Measurements from ENCODE around the gene MED26.

The MED26 gene

DNA sequence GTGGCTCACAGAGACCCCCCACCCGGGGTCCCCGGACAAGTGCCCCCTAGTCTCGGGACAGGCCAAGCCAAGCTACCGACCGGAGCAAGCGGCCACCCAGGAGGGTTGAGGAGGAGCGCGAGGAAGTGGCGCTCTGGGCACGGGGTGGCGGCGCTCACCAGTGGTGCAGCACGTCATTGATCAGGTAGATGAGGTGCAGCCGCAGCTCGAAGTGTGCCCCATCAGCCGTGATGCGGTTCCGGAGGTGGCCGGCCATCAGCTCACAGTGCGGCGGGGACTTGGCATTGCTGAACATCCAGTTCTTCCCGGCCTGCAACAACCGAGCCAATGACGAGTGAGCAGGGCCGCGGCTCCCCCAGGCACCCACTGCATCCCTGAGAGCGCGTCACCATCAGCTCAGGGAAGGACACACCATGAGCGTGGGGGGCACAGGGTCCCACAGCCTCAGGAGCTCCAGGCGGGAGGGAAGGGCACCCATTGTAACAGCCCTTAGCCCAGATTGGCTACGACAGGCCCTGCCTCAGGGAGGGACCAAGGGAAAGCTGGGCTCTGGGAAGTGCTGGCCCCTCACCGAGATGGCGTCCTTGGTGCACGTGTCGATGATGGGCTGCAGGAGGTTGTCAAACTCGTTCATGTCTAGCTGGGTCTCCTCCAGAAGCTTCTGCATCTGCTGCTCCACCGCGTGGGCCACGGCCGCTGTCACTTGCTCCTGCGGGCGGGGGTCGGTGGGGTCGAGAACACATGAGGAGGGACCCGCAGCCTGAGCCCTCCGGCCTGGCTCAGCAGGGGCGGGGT, 95.4 kb downstream of the MED26 start:
- no peak for DNase-seq

DNA sequence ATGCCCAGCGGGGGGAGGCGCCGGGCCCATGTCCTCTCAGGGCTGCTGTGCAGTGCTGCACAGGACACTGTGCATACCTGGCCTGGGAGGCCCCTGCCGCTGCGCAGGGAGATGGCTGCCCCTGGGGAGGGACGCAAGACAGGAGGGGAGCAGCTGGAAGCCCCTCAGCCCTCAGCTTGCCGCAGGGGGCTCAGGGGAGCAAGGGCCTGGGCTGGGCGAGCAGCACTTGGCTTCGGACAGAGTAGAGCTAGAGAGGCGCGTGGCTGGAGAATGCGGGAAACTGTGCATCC, 96.7 kb downstream of the MED26 start:
- DNase-seq = no peak

DNA sequence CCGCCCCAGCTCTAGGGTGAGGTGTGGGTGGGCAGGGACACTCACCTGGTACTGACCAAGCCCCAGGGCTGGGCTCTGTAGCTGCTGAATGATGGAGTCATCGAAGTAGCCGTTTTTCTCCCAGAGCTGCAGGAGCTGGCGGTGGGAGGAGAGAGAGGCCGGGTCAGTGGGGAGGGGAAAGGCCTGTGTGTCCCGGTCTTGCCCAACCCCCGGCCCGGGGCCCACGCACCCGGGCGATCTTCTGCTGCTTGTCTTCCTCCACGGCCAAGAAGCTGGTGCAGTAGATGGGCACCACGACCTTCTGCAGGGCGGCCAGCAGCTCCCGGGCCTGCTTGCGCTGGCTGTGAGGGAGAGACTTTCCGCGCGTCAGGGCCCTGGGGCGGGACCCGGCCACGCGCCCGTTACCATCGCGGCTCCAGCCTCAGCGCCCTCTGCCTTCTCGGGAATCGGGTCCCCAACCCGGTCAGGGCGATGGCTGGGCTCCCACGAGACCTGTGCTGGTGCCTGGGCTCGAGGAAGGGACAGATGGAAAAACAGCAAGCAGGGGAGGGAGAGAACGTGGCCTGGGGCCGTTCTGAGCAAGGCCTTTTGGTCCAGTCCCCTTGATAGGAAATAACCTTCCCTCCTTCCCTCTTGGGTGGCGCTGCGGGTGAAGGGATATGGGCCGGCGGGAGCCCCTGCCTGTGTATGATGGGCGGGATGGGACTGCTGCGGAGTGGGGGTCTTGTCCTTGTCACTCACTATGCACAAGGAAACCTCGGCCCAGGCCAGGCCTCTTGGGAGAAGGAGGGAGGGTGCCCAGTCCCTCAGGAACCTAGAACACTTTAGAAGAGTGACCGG, 97.2 kb downstream of the MED26 start:
- no peak for DNase-seq

GRCh38 chr19:16529466-16530144, 98.4 kb downstream of the MED26 start:
- no peak for DNase-seq

DNA sequence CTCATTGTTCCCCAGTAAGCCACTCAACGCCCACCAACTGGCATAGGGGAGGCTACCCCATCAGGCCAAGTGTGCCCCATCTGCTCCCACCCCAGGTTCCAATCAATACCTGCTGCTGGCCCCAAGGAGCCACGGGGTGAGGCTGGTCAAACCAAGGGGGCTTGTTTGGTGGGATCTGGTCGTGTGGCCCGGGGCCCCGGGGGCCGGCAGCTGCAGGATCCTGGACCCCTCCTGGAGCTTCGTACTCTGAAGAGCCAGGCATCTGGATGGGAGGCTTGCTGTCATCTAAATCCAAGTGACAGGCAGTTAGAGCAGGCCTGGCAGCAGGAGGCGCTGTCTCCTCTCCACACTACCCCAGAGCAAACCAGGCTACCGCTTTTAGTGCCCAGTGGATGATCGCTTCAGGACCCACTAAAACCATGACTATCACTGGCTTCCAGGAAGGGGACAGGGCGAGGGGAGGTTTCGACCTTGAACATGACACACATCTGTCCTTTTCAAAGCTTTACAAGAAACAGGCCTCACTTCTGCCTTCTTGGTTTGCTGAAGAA, 100.0 kb downstream of the MED26 start:
- peak; percentile 49 for DNase-seq

DNA sequence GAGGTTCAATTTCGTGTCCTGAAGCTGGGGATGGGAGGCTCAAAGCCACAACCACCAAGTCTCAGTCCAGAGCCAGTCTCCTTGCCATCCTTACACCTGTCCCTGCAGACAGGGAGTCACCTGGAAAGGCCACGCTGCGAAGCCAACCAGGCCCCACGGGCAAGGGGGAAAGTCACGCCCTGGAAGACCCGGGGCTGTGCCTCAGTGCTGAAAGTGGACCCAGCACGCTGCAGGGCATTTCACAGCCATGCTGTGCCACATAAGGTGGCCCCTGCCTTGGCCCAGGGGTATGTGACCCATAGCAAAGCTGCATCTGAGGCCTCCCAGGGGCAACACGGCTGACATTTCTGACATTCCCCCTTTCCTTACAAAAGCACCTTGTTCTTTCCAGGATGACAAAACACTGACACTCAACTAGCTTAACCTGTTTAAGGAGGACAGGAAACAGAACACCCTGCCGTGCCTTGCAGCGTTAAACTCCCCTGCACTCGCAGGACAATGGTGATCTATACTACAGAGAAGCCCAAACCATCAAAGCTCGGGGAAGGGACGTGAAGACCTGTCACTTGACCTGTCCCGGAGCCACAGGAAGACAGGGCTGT, 100.6 kb downstream of the MED26 start:
- DNase-seq = no peak

- no peak for DNase-seq
These were observed 102.1 kb downstream of the MED26 start for GRCh38 chr19:16525751-16526481.

- DNase-seq = no peak
These were observed 102.8 kb downstream of the MED26 start for GRCh38 chr19:16524991-16525734.

All from activated CD4-positive, alpha-beta T cell treated with anti-CD3 and anti-CD28 coated beads, Interleukin-2, Interleukin-6, amounts not matched to agents 100 ng/mL and 50 ng/mL, durations not matched to agents 16 hours and 8 hours (primary cell).